ENCODE data around the gene PDE7B.

The PDE7B gene

DNA sequence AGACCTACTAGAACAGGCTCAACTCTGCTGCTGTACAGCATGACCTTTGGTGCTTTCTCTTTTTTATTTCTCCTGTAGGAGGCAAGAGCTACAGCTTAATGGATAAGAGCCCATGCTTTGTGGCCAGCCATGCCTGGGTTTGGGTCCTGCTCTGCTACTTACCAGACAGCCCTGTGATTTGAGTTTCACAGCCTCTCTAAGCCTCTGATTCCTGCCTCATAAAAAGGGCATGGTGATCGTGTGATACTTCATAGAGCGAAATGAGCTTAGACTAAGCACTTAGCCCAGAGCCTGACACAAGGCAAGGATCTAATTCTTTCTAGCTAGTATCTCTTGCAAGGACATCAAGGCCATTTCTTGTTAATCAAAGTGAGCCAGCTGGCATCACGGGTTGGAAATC lies 19.3 kb upstream of the PDE7B start:
- H3K27ac ChIP-seq (ENCODE audit: low read depth, low read length), result no peak overlapping the region
- no CpG with 5 or more reads among the region's 3 CpGs for WGBS (ENCODE audit: extremely low coverage, insufficient coverage, insufficient read length)
- no peaks in the 10 kb centered on the region for H3K9me3 ChIP-seq (ENCODE audit: insufficient read depth, low read depth, low read length)
- no peaks in the 10 kb centered on the region for H3K79me1 ChIP-seq (ENCODE audit: low read length)
- H3K18ac ChIP-seq (ENCODE audit: low read length), result no peak overlapping the region
- no peak overlapping the region for H4K91ac ChIP-seq (ENCODE audit: low read depth, low read length)
- no peak overlapping the region for H2BK12ac ChIP-seq (ENCODE audit: low read length)
- peaks cover 1% of the 10 kb centered on the region for H3K27me3 ChIP-seq (ENCODE audit: insufficient read depth, low read length)
- no peak overlapping the region for H4K12ac ChIP-seq (ENCODE audit: low read depth, low read length)
- no peak overlapping the region for H3K4ac ChIP-seq (ENCODE audit: low read depth, low read length)
- H3K79me2 ChIP-seq (ENCODE audit: control insufficient read depth, insufficient read depth, low read length, poor library complexity), result no peaks in the 10 kb centered on the region
- H2BK5ac ChIP-seq (ENCODE audit: low read depth, low read length, poor library complexity), result no peak overlapping the region
- no peak for DNase-seq
- H2AK5ac ChIP-seq (ENCODE audit: low read length), result no peak overlapping the region
- H3K36me3 ChIP-seq (ENCODE audit: control insufficient read depth in 1 of 2, insufficient read depth in 2 of 2, low read length in 2 of 2), result no peaks in the 10 kb centered on the region
- H3K14ac ChIP-seq (ENCODE audit: low read length), result no peak overlapping the region
- H2BK120ac ChIP-seq (ENCODE audit: insufficient read depth, low read length, poor library complexity), result no peak overlapping the region
- no peak overlapping the region for H3K4me3 ChIP-seq (ENCODE audit: low read depth, low read length)
- H3K9ac ChIP-seq (ENCODE audit: low read length), result no peak overlapping the region
- no peak overlapping the region for H2AFZ ChIP-seq (ENCODE audit: insufficient read depth, low read length, poor library complexity)
- no peaks in the 10 kb centered on the region for H3K4me1 ChIP-seq (ENCODE audit: control insufficient read depth in 1 of 2, insufficient read depth in 2 of 2, low read length in 2 of 2)
- no peak overlapping the region for H4K8ac ChIP-seq (ENCODE audit: low read depth, low read length)
- no peak overlapping the region for H3K4me2 ChIP-seq (ENCODE audit: low read length)
- H3K23ac ChIP-seq (ENCODE audit: low read length), result no peak overlapping the region

DNA sequence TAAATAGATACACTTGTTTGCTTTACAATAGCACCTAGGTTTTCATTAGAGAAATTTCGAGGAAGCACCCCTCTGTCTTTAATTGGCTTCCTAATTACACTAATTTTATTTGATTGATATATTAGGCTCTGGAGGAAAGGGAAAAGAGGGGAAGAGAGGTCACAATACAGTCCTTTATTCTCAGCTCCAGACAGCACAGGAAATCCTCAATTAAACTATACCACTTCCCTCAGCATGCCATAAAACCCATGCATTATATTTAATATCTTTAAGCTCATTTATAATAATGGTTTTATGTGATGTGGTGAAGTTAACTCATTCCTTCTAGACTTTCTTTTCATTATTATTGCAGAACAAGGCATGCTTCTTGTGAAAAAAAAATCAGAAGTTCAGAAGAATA lies 17.7 kb upstream of the PDE7B start:
- no CpG with 5 or more reads among the region's 1 CpG for WGBS (ENCODE audit: extremely low coverage, insufficient coverage, insufficient read length)
- no peak overlapping the region for H2AK5ac ChIP-seq (ENCODE audit: low read length)
- no peak overlapping the region for H4K12ac ChIP-seq (ENCODE audit: low read depth, low read length)
- no peaks in the 10 kb centered on the region for H3K79me1 ChIP-seq (ENCODE audit: low read length)
- H2BK5ac ChIP-seq (ENCODE audit: low read depth, low read length, poor library complexity), result no peak overlapping the region
- no peak overlapping the region for H3K27ac ChIP-seq (ENCODE audit: low read depth, low read length)
- no peak for DNase-seq
- H3K14ac ChIP-seq (ENCODE audit: low read length), result no peak overlapping the region
- no peaks in the 10 kb centered on the region for H3K36me3 ChIP-seq (ENCODE audit: control insufficient read depth in 1 of 2, insufficient read depth in 2 of 2, low read length in 2 of 2)
- H2BK120ac ChIP-seq (ENCODE audit: insufficient read depth, low read length, poor library complexity), result no peak overlapping the region
- H3K23ac ChIP-seq (ENCODE audit: low read length), result no peak overlapping the region
- no peak overlapping the region for H2AFZ ChIP-seq (ENCODE audit: insufficient read depth, low read length, poor library complexity)
- no peak overlapping the region for H2BK12ac ChIP-seq (ENCODE audit: low read length)
- H3K9me3 ChIP-seq (ENCODE audit: insufficient read depth, low read depth, low read length), result no peaks in the 10 kb centered on the region
- H3K4ac ChIP-seq (ENCODE audit: low read depth, low read length), result no peak overlapping the region
- no peak overlapping the region for H3K9ac ChIP-seq (ENCODE audit: low read length)
- H3K4me2 ChIP-seq (ENCODE audit: low read length), result no peak overlapping the region
- no peak overlapping the region for H4K91ac ChIP-seq (ENCODE audit: low read depth, low read length)
- H3K79me2 ChIP-seq (ENCODE audit: control insufficient read depth, insufficient read depth, low read length, poor library complexity), result no peaks in the 10 kb centered on the region
- no peak overlapping the region for H3K4me3 ChIP-seq (ENCODE audit: low read depth, low read length)
- H3K18ac ChIP-seq (ENCODE audit: low read length), result no peak overlapping the region
- no peak overlapping the region for H4K8ac ChIP-seq (ENCODE audit: low read depth, low read length)
- H3K27me3 ChIP-seq (ENCODE audit: insufficient read depth, low read length), result peaks cover 1% of the 10 kb centered on the region
- H3K4me1 ChIP-seq (ENCODE audit: control insufficient read depth in 1 of 2, insufficient read depth in 2 of 2, low read length in 2 of 2), result no peaks in the 10 kb centered on the region

DNA sequence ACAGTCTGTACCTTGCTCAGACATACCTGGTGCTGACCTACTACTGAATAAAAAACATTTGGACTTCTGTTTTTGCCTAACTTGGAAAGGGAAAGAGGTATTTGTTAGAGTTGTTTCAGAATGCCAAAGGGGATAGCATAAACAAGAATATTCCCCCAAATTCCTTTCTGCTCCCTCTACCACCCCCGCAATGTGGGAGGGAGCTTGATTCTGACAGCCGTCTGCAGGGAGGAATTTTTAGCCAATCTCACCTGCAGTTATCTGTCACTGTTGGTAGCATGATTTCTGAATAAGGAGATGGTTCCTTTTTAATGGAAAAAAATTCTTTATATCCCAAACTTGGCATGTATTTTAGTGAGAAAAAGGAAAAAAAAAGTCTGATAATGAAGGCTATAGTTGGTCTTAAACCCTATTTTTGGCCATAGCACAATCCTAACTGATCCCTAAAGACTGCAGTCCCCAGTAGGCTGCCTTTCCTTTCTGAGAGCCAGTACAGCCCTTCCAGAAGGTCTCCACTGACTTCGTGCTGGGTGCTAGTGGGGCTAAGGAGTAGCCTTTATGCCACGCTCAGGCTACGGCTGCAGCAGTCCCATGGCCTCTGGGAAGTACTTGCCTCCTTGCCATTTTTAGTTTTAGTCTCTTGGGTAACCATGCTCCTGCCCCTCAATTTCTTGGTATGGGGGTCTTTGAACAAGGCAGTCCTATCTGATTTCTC lies 13.6 kb upstream of the PDE7B start:
- no peak overlapping the region for H2AFZ ChIP-seq (ENCODE audit: insufficient read depth, low read length, poor library complexity)
- no peak overlapping the region for H3K4ac ChIP-seq (ENCODE audit: low read depth, low read length)
- no peak overlapping the region for H4K91ac ChIP-seq (ENCODE audit: low read depth, low read length)
- no peak overlapping the region for H3K18ac ChIP-seq (ENCODE audit: low read length)
- H3K23ac ChIP-seq (ENCODE audit: low read length), result no peak overlapping the region
- no peak overlapping the region for H2BK12ac ChIP-seq (ENCODE audit: low read length)
- no peak overlapping the region for H2BK5ac ChIP-seq (ENCODE audit: low read depth, low read length, poor library complexity)
- no peak overlapping the region for H3K9ac ChIP-seq (ENCODE audit: low read length)
- DNase-seq, result no peak
- no peak overlapping the region for H4K12ac ChIP-seq (ENCODE audit: low read depth, low read length)
- H3K27ac ChIP-seq (ENCODE audit: low read depth, low read length), result no peak overlapping the region
- H2BK120ac ChIP-seq (ENCODE audit: insufficient read depth, low read length, poor library complexity), result no peak overlapping the region
- no CpG with 5 or more reads among the region's 5 CpGs for WGBS (ENCODE audit: extremely low coverage, insufficient coverage, insufficient read length)
- no peak overlapping the region for H3K14ac ChIP-seq (ENCODE audit: low read length)
- H4K8ac ChIP-seq (ENCODE audit: low read depth, low read length), result no peak overlapping the region
- no peaks in the 10 kb centered on the region for H3K36me3 ChIP-seq (ENCODE audit: control insufficient read depth in 1 of 2, insufficient read depth in 2 of 2, low read length in 2 of 2)
- H3K4me2 ChIP-seq (ENCODE audit: low read length), result no peak overlapping the region
- H3K79me1 ChIP-seq (ENCODE audit: low read length), result no peaks in the 10 kb centered on the region
- no peak overlapping the region for H3K4me3 ChIP-seq (ENCODE audit: low read depth, low read length)
- H2AK5ac ChIP-seq (ENCODE audit: low read length), result no peak overlapping the region
- H3K27me3 ChIP-seq (ENCODE audit: insufficient read depth, low read length), result peaks cover 1% of the 10 kb centered on the region
- no peaks in the 10 kb centered on the region for H3K9me3 ChIP-seq (ENCODE audit: insufficient read depth, low read depth, low read length)
- no peaks in the 10 kb centered on the region for H3K4me1 ChIP-seq (ENCODE audit: control insufficient read depth in 1 of 2, insufficient read depth in 2 of 2, low read length in 2 of 2)
- no peaks in the 10 kb centered on the region for H3K79me2 ChIP-seq (ENCODE audit: control insufficient read depth, insufficient read depth, low read length, poor library complexity)

DNA sequence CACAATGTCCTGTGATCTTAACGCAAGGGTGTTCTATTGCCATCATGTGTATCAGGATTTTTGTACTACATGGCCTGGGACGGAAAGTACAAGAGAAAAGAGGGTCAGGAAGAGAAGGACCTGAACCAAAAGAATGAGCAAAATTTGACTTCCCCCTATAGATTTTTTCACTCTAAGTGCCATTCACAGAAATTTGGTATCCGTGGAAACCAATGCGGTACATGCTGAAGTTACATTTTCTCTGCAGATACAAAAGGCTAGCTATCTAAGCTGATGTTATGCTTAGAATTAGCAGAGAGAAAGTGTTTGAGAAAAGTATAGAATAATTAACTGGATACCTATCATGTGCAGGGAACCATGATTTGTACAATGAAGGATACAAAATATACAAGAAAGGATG lies 12.4 kb upstream of the PDE7B start:
- Histone ChIP-seq H2BK120ac (ENCODE audit: insufficient read depth, low read length, poor library complexity) (no peak overlapping the region), H3K14ac (ENCODE audit: low read length) (no peak overlapping the region), H4K8ac (ENCODE audit: low read depth, low read length) (no peak overlapping the region), H3K4ac (ENCODE audit: low read depth, low read length) (no peak overlapping the region), H3K4me2 (ENCODE audit: low read length) (no peak overlapping the region), H3K79me2 (ENCODE audit: control insufficient read depth, insufficient read depth, low read length, poor library complexity) (no peaks in the 10 kb centered on the region), H3K4me1 (ENCODE audit: control insufficient read depth in 1 of 2, insufficient read depth in 2 of 2, low read length in 2 of 2) (no peaks in the 10 kb centered on the region), H2AK5ac (ENCODE audit: low read length) (no peak overlapping the region), H2AFZ (ENCODE audit: insufficient read depth, low read length, poor library complexity) (no peak overlapping the region), H3K4me3 (ENCODE audit: low read depth, low read length) (no peak overlapping the region), H3K36me3 (ENCODE audit: control insufficient read depth in 1 of 2, insufficient read depth in 2 of 2, low read length in 2 of 2) (no peaks in the 10 kb centered on the region), H3K27ac (ENCODE audit: low read depth, low read length) (no peak overlapping the region), H4K12ac (ENCODE audit: low read depth, low read length) (no peak overlapping the region), H3K23ac (ENCODE audit: low read length) (no peak overlapping the region), H3K18ac (ENCODE audit: low read length) (no peak overlapping the region), H2BK5ac (ENCODE audit: low read depth, low read length, poor library complexity) (no peak overlapping the region), H3K9ac (ENCODE audit: low read length) (no peak overlapping the region), H3K79me1 (ENCODE audit: low read length) (no peaks in the 10 kb centered on the region), H3K9me3 (ENCODE audit: insufficient read depth, low read depth, low read length) (no peaks in the 10 kb centered on the region), H2BK12ac (ENCODE audit: low read length) (no peak overlapping the region), H3K27me3 (ENCODE audit: insufficient read depth, low read length) (peaks cover under 1% of the 10 kb centered on the region), H4K91ac (ENCODE audit: low read depth, low read length) (no peak overlapping the region)
- no peak for DNase-seq
- WGBS (ENCODE audit: extremely low coverage, insufficient coverage, insufficient read length), result no CpG with 5 or more reads among the region's 4 CpGs
